Keratinocyte (primary cell): ENCODE data around the gene DHRSX. TPM values are rescaled to one million over a fixed set of nuclear protein-coding genes. Genes with fewer than 3 reads are reported as not detected.
"Not testable (repeated sequence)": the region's sequence is repeated elsewhere in the genome, so short reads cannot be mapped to it uniquely, and the experiment has no call there.

Experiments
- DNase-seq: peaks from one replicate; pipeline ENCODE4 v3.0.0-alpha.2; 2011; ENCODE audit warnings: low read depth, missing footprints, low spot score
- FAIRE-seq: peaks from 2 replicates; lab custom pipeline; 2011; peaks lifted over from hg19 to GRCh38; lab: Jason Lieb, UNC
- H2AFZ ChIP-seq: 2 replicates; pipeline ENCODE4 v1.6.0; 2012; ENCODE audit warnings: low read length, control low read depth, inconsistent platforms; ENCODE audit not compliant: control insufficient read depth
- H3K27ac ChIP-seq: 2 replicates; pipeline ENCODE4 v1.5.1; 2011; ENCODE audit warnings: low read length; ENCODE audit not compliant: control insufficient read depth, insufficient read depth
- H3K27me3 ChIP-seq: 3 replicates; pipeline ENCODE4 v1.6.0; 2011; ENCODE audit warnings: low read length; ENCODE audit not compliant: control insufficient read depth, insufficient read depth; ENCODE audit errors: extremely low read depth
- H3K36me3 ChIP-seq, 2 experiments: 2 replicates in 1 of 2; 3 replicates in 1 of 2; pipeline ENCODE4 v1.5.1; 2011; ENCODE audit warnings: low read length in 2 of 2, mild to moderate bottlenecking in 1 of 2; ENCODE audit not compliant: control insufficient read depth in 2 of 2, insufficient read depth in 2 of 2; ENCODE audit errors: extremely low read depth in 1 of 2
- H3K4me1 ChIP-seq: 3 replicates; pipeline ENCODE4 v1.5.1; 2011; ENCODE audit warnings: low read length; ENCODE audit not compliant: control insufficient read depth, insufficient read depth; ENCODE audit errors: extremely low read depth
- H3K4me2 ChIP-seq: 3 replicates; pipeline ENCODE4 v1.6.0; 2011; ENCODE audit warnings: low read depth, low read length; ENCODE audit not compliant: control insufficient read depth, insufficient read depth; ENCODE audit errors: extremely low read depth
- H3K4me3 ChIP-seq, 3 experiments: fragments of 200-600 bp in 1 of 3; sonication (generic) in 1 of 3; 2 replicates in 2 of 3; 3 replicates in 1 of 3; pipeline ENCODE4 v1.5.1; 2011 to 2016; ENCODE audit warnings: low read length in 3 of 3, mild to moderate bottlenecking in 3 of 3, control low read depth in 2 of 3, inconsistent platforms in 1 of 3, low read depth in 1 of 3, mixed read lengths in 1 of 3, mixed run types in 1 of 3, moderate library complexity in 1 of 3; ENCODE audit not compliant: control insufficient read depth in 2 of 3, insufficient read depth in 2 of 3; ENCODE audit errors: extremely low read depth in 1 of 3
- H3K79me2 ChIP-seq: 2 replicates; pipeline ENCODE4 v1.6.0; 2012; ENCODE audit warnings: low read length; ENCODE audit not compliant: control insufficient read depth, insufficient read depth
- H3K9ac ChIP-seq: 3 replicates; pipeline ENCODE4 v1.6.0; 2011; ENCODE audit warnings: low read length; ENCODE audit not compliant: control insufficient read depth, insufficient read depth; ENCODE audit errors: extremely low read depth
- H3K9me1 ChIP-seq: 3 replicates; pipeline ENCODE4 v1.6.0; 2011; ENCODE audit warnings: low read length; ENCODE audit not compliant: control insufficient read depth, insufficient read depth; ENCODE audit errors: extremely low read depth
- H3K9me3 ChIP-seq: 2 replicates; pipeline ENCODE4 v1.5.1; 2012; ENCODE audit warnings: low read depth, low read length; ENCODE audit not compliant: control insufficient read depth
- H4K20me1 ChIP-seq: 3 replicates; pipeline ENCODE4 v1.6.0; 2011; ENCODE audit warnings: low read length; ENCODE audit not compliant: control insufficient read depth, insufficient read depth; ENCODE audit errors: extremely low read depth
- CTCF ChIP-seq, 3 experiments: IDR thresholded peaks in 1 of 3; conservative IDR thresholded peaks in 1 of 3; optimal IDR thresholded peaks in 1 of 3; 2 replicates in 2 of 3; 3 replicates in 1 of 3; pipeline versions ENCODE3 to v1.5.1; 2011; ENCODE audit warnings: low read length in 3 of 3, mild to moderate bottlenecking in 3 of 3, moderate library complexity in 2 of 3, control low read depth in 1 of 3, inconsistent platforms in 1 of 3; ENCODE audit not compliant: insufficient read depth in 2 of 3; ENCODE audit errors: extremely low read depth in 1 of 3
- EZH2 ChIP-seq: IDR thresholded peaks from one replicate; pipeline ENCODE4 v1.6.1; 2012; ENCODE audit warnings: inconsistent platforms, mild to moderate bottlenecking, low read length, moderate library complexity
- dilution Hi-C: fragments of 300-500 bp; cut with MboI; formaldehyde crosslinking; loops from one replicate; pipeline ENCODE4 v1.7.0; 2020; ENCODE audit warnings: low sequenced_read_pairs; ENCODE audit not compliant: extremely low pct_ligation_motif_present
- polyA plus RNA-seq, 5 experiments: library from polyadenylated mRNA; depleted of rRNA in 3 of 5; stranded (reverse) in 3 of 5; stranded (forward) in 1 of 5; unstranded in 1 of 5; fragments of >200 nt; gene quantifications; 1 replicate in 1 of 5; 2 replicates in 3 of 5; 3 replicates in 1 of 5; pipeline versions ENCODE4 v1.2.1 to v1.2.3, GENCODE V29; 2011 to 2012; ENCODE audit warnings: missing spikeins in 2 of 5, low read depth in 1 of 5, low replicate concordance in 1 of 5

Gene DHRSX
- polyA plus RNA-seq, 1 donor (not counting 4 experiments of a cell fraction or from before 2014, with no cell fraction given) = 20.4 TPM

GRCh38 chrX:2360731-2361130 is 140.0 kb downstream of the DHRSX start:
- H3K27me3 ChIP-seq = no peaks in the 10 kb centered on the region
- H3K36me3 ChIP-seq = peaks cover 0 to 3% of the 10 kb centered on the region in 2 experiments
- H4K20me1 ChIP-seq = no peaks in the 10 kb centered on the region
- no peak overlapping the region for H3K4me3 ChIP-seq
- H3K4me2 ChIP-seq = no peak overlapping the region
- H3K9me3 ChIP-seq = no peaks in the 10 kb centered on the region
- no peak overlapping the region for H2AFZ ChIP-seq
- H3K27ac ChIP-seq = no peak overlapping the region
- TF ChIP-seq CTCF (optimal IDR thresholded peaks at IDR 0.05 in 1 of 3, IDR thresholded peaks at IDR 0.05 in 1 of 3, conservative IDR thresholded peaks at IDR 0.05 in 1 of 3; ENCODE audit: extremely low read depth in 1 of 3, insufficient read depth in 2 of 3, low read length in 3 of 3) = no peak
- no peak for TF ChIP-seq EZH2
- no peaks in the 10 kb centered on the region for H3K9me1 ChIP-seq
- H3K9ac ChIP-seq = no peak overlapping the region
- H3K79me2 ChIP-seq = no peaks in the 10 kb centered on the region
- no peak for DNase-seq
- no peaks in the 10 kb centered on the region for H3K4me1 ChIP-seq
- FAIRE-seq = no peak
- dilution Hi-C loops = no loop called here

- H3K4me3 ChIP-seq, H4K20me1 ChIP-seq, H3K4me1 ChIP-seq, H3K9me1 ChIP-seq, H3K9me3 ChIP-seq, FAIRE-seq, H3K27ac ChIP-seq, H3K79me2 ChIP-seq, dilution Hi-C loops, H3K36me3 ChIP-seq, H2AFZ ChIP-seq, H3K4me2 ChIP-seq, DNase-seq, H3K9ac ChIP-seq, H3K27me3 ChIP-seq: not testable (repeated sequence)
Observed at GRCh38 chrX:2359522-2359921, 141.3 kb downstream of the DHRSX start.
